ENCODE measurements around the gene EHBP1.

Gene EHBP1

DNA sequence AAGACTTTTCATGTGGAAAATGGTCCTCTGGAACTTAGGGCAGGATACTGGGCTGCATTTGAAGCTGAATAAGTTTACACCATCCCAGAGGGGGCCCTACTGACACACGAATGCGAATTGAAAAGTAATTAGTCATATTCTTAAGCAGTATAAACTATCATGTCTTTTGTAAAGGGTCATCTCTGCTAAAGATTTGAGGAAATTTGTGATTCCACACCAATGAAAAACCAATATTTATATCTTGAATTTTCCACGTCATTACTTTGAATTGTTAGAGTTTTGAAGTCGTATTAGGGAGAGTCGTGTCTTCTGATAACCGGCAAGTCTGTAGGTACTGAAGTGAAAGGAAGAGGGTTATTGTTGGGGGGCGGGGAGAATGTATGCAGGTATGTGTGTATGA lies 341.0 kb downstream of the EHBP1 start:
- no peak overlapping the region for H2AFZ ChIP-seq (ENCODE audit: low read depth, low read length)
- no peak overlapping the region for H3K23ac ChIP-seq (ENCODE audit: low read length in 2 of 2)
- H3K14ac ChIP-seq (ENCODE audit: low read length in 2 of 2) = no peak overlapping the region
- H3K4me3 ChIP-seq (ENCODE audit: insufficient read depth in 1 of 2, low read depth in 1 of 2, low read length in 2 of 2) = no peak overlapping the region
- H2BK120ac ChIP-seq (ENCODE audit: low read depth, low read length) = no peak overlapping the region
- no peak overlapping the region for H4K8ac ChIP-seq (ENCODE audit: low read length)
- peaks cover 13 to 40% of the 10 kb centered on the region in 2 experiments for H3K36me3 ChIP-seq (ENCODE audit: control insufficient read depth in 1 of 2, insufficient read depth in 2 of 2, low read depth in 1 of 2, low read length in 2 of 2)
- no peak overlapping the region for H3K18ac ChIP-seq (ENCODE audit: low read depth in 1 of 2, low read length in 2 of 2)
- no peak overlapping the region for H2BK12ac ChIP-seq (ENCODE audit: low read length in 2 of 2)
- no peak for DNase-seq
- H2BK15ac ChIP-seq (ENCODE audit: low read depth, poor library complexity, severe bottlenecking) = no peak overlapping the region
- no peak overlapping the region for H4K91ac ChIP-seq (ENCODE audit: low read length)
- no peak overlapping the region for H2AK5ac ChIP-seq (ENCODE audit: low read length, severe bottlenecking)
- H3K4me1 ChIP-seq (ENCODE audit: control insufficient read depth, insufficient read depth, low read depth, low read length) = peaks cover 27% of the 10 kb centered on the region
- WGBS = 58% methylated on average over 4 of the region's 7 CpGs
- no peaks in the 10 kb centered on the region for H3K9me3 ChIP-seq (ENCODE audit: control insufficient read depth, low read length)
- no peak overlapping the region for H3K27ac ChIP-seq (ENCODE audit: low read length, poor library complexity, severe bottlenecking)
- no peaks in the 10 kb centered on the region for H3K79me1 ChIP-seq (replicated peaks; ENCODE audit: low read length, poor library complexity, severe bottlenecking)
- no peak overlapping the region for H3K4me2 ChIP-seq (ENCODE audit: low read length, poor library complexity, severe bottlenecking)
- H3K4ac ChIP-seq (ENCODE audit: low read depth in 1 of 2, low read length in 2 of 2) = no peak overlapping the region
- no peak overlapping the region for H2BK5ac ChIP-seq (ENCODE audit: low read depth, low read length, poor library complexity, severe bottlenecking)
- no peak overlapping the region for H3K9ac ChIP-seq (ENCODE audit: low read length)
- H3K27me3 ChIP-seq (ENCODE audit: control insufficient read depth in 1 of 2, insufficient read depth in 1 of 2, low read length in 2 of 2) = peaks cover 42 to 48% of the 10 kb centered on the region in 2 experiments

DNA sequence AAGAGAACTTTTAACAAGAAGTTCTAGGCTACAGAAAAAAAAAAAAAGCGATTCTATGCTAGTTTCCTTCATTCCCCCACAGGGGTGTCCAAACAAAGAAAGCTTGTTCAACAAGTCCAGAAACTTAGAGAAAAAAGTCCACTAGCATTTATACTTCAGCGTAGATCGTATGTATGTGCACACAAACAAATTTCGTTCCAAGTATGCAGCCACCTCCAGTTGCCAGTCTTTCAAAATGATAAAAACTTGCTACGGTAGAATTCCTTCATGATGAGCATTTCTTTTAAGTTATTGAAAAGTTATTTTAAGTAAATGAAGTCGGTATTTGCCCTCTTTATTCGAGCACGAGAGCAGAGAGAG lies 341.4 kb downstream of the EHBP1 start:
- Histone ChIP-seq H2BK15ac (ENCODE audit: low read depth, poor library complexity, severe bottlenecking) (no peak overlapping the region), H3K4me1 (ENCODE audit: control insufficient read depth, insufficient read depth, low read depth, low read length) (peaks cover 27% of the 10 kb centered on the region), H4K8ac (ENCODE audit: low read length) (no peak overlapping the region), H3K18ac (ENCODE audit: low read depth in 1 of 2, low read length in 2 of 2) (no peak overlapping the region), H4K91ac (ENCODE audit: low read length) (no peak overlapping the region), H2BK120ac (ENCODE audit: low read depth, low read length) (no peak overlapping the region), H3K36me3 (ENCODE audit: control insufficient read depth in 1 of 2, insufficient read depth in 2 of 2, low read depth in 1 of 2, low read length in 2 of 2) (peaks cover 13 to 36% of the 10 kb centered on the region in 2 experiments), H2BK5ac (ENCODE audit: low read depth, low read length, poor library complexity, severe bottlenecking) (no peak overlapping the region), H2AK5ac (ENCODE audit: low read length, severe bottlenecking) (no peak overlapping the region), H3K14ac (ENCODE audit: low read length in 2 of 2) (no peak overlapping the region), H2BK12ac (ENCODE audit: low read length in 2 of 2) (no peak overlapping the region), H3K27me3 (ENCODE audit: control insufficient read depth in 1 of 2, insufficient read depth in 1 of 2, low read length in 2 of 2) (peaks cover 45 to 52% of the 10 kb centered on the region in 2 experiments), H3K79me1 (replicated peaks; ENCODE audit: low read length, poor library complexity, severe bottlenecking) (no peaks in the 10 kb centered on the region), H2AFZ (ENCODE audit: low read depth, low read length) (no peak overlapping the region), H3K4me3 (ENCODE audit: insufficient read depth in 1 of 2, low read depth in 1 of 2, low read length in 2 of 2) (no peak overlapping the region), H3K9ac (ENCODE audit: low read length) (no peak overlapping the region), H3K4ac (ENCODE audit: low read depth in 1 of 2, low read length in 2 of 2) (no peak overlapping the region), H3K27ac (ENCODE audit: low read length, poor library complexity, severe bottlenecking) (no peak overlapping the region), H3K9me3 (ENCODE audit: control insufficient read depth, low read length) (no peaks in the 10 kb centered on the region), H3K23ac (ENCODE audit: low read length in 2 of 2) (no peak overlapping the region), H3K4me2 (ENCODE audit: low read length, poor library complexity, severe bottlenecking) (no peak overlapping the region)
- whole genome bisulfite sequencing = 21% methylated on average over 8 of the region's 8 CpGs
- DNase-seq = peak; percentile 22

DNA sequence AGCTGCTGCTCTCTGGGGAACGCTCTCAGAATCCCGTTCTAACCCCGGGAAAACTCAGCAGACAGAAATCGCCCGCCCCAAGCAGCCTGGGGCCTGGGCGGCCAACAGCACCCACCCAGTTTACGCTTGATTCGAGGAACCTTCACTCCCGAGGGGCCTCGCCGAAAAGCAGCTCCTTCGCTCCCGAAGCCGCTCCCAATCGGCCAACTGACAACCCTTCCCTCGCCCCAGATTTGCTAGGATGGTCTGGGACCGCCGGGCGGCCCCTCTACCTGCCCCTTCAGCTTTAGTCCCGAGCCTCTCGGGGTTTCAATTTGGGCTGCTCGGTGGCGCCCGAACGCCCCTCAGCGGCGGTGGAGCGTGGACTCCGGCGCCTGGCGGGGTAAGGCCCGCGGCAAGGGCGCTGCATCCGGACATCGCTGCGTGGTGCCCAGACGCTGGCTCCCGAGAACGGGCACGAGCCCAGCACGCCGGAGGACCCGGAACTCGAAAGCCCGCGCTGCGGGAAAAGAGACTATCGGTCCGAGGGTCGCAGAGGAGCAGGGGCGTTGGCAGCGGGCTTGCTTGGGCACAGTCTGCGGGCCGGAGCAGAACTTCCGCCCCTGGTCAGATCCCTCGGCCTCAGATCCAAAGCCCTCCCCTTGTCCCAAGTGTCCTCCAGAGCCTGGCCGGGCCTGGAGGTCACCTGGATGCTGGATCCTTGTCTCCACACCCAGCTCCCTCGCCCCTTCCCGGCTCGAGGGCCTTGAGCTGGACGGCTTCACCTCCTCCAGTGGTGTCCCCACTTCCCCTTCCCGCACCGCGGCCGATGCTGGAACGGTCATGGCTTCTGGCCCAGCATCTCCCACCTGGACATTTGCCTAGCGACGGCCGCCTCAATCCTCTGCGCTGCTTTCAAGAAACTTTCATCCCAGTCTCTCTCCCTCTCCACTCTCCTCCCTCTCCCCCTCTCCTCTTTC lies 342.1 kb downstream of the EHBP1 start:
- Histone ChIP-seq H3K27me3 (ENCODE audit: control insufficient read depth in 1 of 2, insufficient read depth in 1 of 2, low read length in 2 of 2) (peaks cover 52 to 58% of the 10 kb centered on the region in 2 experiments), H3K4me2 (ENCODE audit: low read length, poor library complexity, severe bottlenecking) (peak overlapping the region; percentile 81), H2BK120ac (ENCODE audit: low read depth, low read length) (no peak overlapping the region), H2BK15ac (ENCODE audit: low read depth, poor library complexity, severe bottlenecking) (no peak overlapping the region), H2BK12ac (ENCODE audit: low read length in 2 of 2) (no peak overlapping the region), H3K18ac (ENCODE audit: low read depth in 1 of 2, low read length in 2 of 2) (no peak overlapping the region), H3K79me1 (replicated peaks; ENCODE audit: low read length, poor library complexity, severe bottlenecking) (no peaks in the 10 kb centered on the region), H3K27ac (ENCODE audit: low read length, poor library complexity, severe bottlenecking) (no peak overlapping the region), H3K36me3 (ENCODE audit: control insufficient read depth in 1 of 2, insufficient read depth in 2 of 2, low read depth in 1 of 2, low read length in 2 of 2) (peaks cover 13 to 36% of the 10 kb centered on the region in 2 experiments), H4K8ac (ENCODE audit: low read length) (no peak overlapping the region), H2BK5ac (ENCODE audit: low read depth, low read length, poor library complexity, severe bottlenecking) (no peak overlapping the region), H3K9me3 (ENCODE audit: control insufficient read depth, low read length) (no peaks in the 10 kb centered on the region), H3K14ac (ENCODE audit: low read length in 2 of 2) (no peak overlapping the region), H3K9ac (ENCODE audit: low read length) (no peak overlapping the region), H4K91ac (ENCODE audit: low read length) (no peak overlapping the region), H2AK5ac (ENCODE audit: low read length, severe bottlenecking) (no peak overlapping the region), H3K4me1 (ENCODE audit: control insufficient read depth, insufficient read depth, low read depth, low read length) (peaks cover 27% of the 10 kb centered on the region), H2AFZ (ENCODE audit: low read depth, low read length) (no peak overlapping the region), H3K4ac (ENCODE audit: low read depth in 1 of 2, low read length in 2 of 2) (no peak overlapping the region), H3K4me3 (ENCODE audit: insufficient read depth in 1 of 2, low read depth in 1 of 2, low read length in 2 of 2) (no peak overlapping the region), H3K23ac (ENCODE audit: low read length in 2 of 2) (no peak overlapping the region)
- DNase-seq = peak; percentile 22
- 3% methylated on average over 70 of the region's 71 CpGs for WGBS

DNA sequence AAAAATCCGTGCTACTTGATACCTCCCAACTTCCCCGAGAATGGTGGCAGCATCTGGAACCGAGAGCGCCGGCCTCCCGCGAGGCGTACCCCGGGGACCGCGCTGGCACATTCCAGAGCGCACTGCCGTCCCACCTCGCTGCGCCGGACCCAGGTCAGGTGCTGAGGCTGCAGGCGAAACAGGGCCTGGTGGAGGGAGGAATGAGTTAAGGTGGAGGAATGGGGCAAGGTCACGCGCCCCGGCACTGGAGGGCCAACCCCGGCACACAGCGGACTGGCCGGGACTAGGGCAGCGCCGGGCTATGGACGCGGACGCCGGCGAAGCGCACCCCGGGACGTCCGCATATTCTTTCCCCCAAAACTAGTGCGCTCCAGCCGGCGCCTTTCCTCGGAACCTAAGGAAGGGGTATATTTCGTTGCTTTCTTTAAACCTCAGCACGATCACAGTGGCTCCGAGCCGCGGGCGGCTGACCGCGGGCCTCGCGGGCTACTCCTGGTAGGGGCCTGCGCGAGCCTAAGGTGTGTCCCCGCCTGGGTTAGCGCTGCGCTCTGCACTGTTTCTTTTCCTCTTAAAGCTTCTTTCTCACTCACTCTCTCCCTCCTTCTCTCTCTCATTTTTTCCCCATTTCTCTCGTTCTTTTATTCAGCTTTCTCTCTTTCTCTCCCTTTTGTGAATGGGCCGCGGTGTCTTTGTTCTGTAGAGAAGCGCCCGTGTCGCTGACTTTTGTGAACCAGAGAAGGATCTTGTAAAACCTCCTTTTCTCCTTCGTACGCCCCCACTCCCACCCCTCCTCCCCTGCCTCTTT lies 343.1 kb downstream of the EHBP1 start:
- H3K4me2 ChIP-seq (ENCODE audit: low read length, poor library complexity, severe bottlenecking) = peak overlapping the region; percentile 23
- H4K8ac ChIP-seq (ENCODE audit: low read length) = no peak overlapping the region
- peak overlapping the region in 1 of 2 experiments; percentile 60 for H3K23ac ChIP-seq (ENCODE audit: low read length in 2 of 2)
- WGBS = 1% methylated on average over 54 of the region's 61 CpGs
- no peak overlapping the region for H3K4ac ChIP-seq (ENCODE audit: low read depth in 1 of 2, low read length in 2 of 2)
- H3K4me3 ChIP-seq (ENCODE audit: insufficient read depth in 1 of 2, low read depth in 1 of 2, low read length in 2 of 2) = peak overlapping the region in 1 of 2 experiments; percentile 3
- no peaks in the 10 kb centered on the region for H3K79me1 ChIP-seq (replicated peaks; ENCODE audit: low read length, poor library complexity, severe bottlenecking)
- no peak overlapping the region for H2AFZ ChIP-seq (ENCODE audit: low read depth, low read length)
- H2BK5ac ChIP-seq (ENCODE audit: low read depth, low read length, poor library complexity, severe bottlenecking) = no peak overlapping the region
- no peak overlapping the region for H2BK120ac ChIP-seq (ENCODE audit: low read depth, low read length)
- no peak overlapping the region for H2BK12ac ChIP-seq (ENCODE audit: low read length in 2 of 2)
- H3K27me3 ChIP-seq (ENCODE audit: control insufficient read depth in 1 of 2, insufficient read depth in 1 of 2, low read length in 2 of 2) = peaks cover 61 to 68% of the 10 kb centered on the region in 2 experiments
- H4K91ac ChIP-seq (ENCODE audit: low read length) = peak overlapping the region; percentile 77
- H3K27ac ChIP-seq (ENCODE audit: low read length, poor library complexity, severe bottlenecking) = no peak overlapping the region
- H3K9ac ChIP-seq (ENCODE audit: low read length) = no peak overlapping the region
- no peak overlapping the region for H3K14ac ChIP-seq (ENCODE audit: low read length in 2 of 2)
- H3K4me1 ChIP-seq (ENCODE audit: control insufficient read depth, insufficient read depth, low read depth, low read length) = peaks cover 31% of the 10 kb centered on the region
- H3K18ac ChIP-seq (ENCODE audit: low read depth in 1 of 2, low read length in 2 of 2) = no peak overlapping the region
- no peaks in the 10 kb centered on the region for H3K9me3 ChIP-seq (ENCODE audit: control insufficient read depth, low read length)
- peak; percentile 47 for DNase-seq
- H2AK5ac ChIP-seq (ENCODE audit: low read length, severe bottlenecking) = no peak overlapping the region
- H3K36me3 ChIP-seq (ENCODE audit: control insufficient read depth in 1 of 2, insufficient read depth in 2 of 2, low read depth in 1 of 2, low read length in 2 of 2) = peaks cover 13 to 36% of the 10 kb centered on the region in 2 experiments
- H2BK15ac ChIP-seq (ENCODE audit: low read depth, poor library complexity, severe bottlenecking) = no peak overlapping the region
